Upper lobe of right lung (tissue), 1 donor: Measurements from ENCODE around the gene PRDM5. TPM values are rescaled to one million over a fixed set of nuclear protein-coding genes. Genes with fewer than 3 reads are reported as not detected.

Experiments used
- ATAC-seq: fragments of 200-7000 bp; cut with Tn5 transposase; one replicate; pipeline ENCODE4 v1.9.1; 2020; ENCODE audit warnings: mild to moderate bottlenecking, moderate library complexity
- DNase-seq: peaks from one replicate; pipeline ENCODE4 v3.0.0-alpha.2; 2020
- H3K27ac ChIP-seq: fragments of 200-600 bp; one replicate; pipeline ENCODE4 v1.8.0; 2022
- H3K27me3 ChIP-seq: fragments of 200-600 bp; one replicate; pipeline ENCODE4 v1.8.0; 2022; ENCODE audit warnings: mild to moderate bottlenecking
- H3K36me3 ChIP-seq: fragments of 200-600 bp; one replicate; pipeline ENCODE4 v1.8.0; 2022
- H3K4me1 ChIP-seq: fragments of 200-600 bp; one replicate; pipeline ENCODE4 v1.8.0; 2022
- H3K4me3 ChIP-seq: fragments of 200-600 bp; one replicate; pipeline ENCODE4 v1.8.0; 2022; ENCODE audit warnings: mild to moderate bottlenecking
- H3K9me3 ChIP-seq: fragments of 200-600 bp; one replicate; pipeline ENCODE4 v1.8.0; 2022
- CTCF ChIP-seq: fragments of 200-600 bp; IDR thresholded peaks from one replicate; pipeline ENCODE4 v1.8.0; 2022; ENCODE audit warnings: antibody characterized with exemption
- intact Hi-C: fragments of 100-400 bp; cut with DNase I; formaldehyde crosslinking; loops from one replicate; pipeline ENCODE4 v1.11.0; 2022
- total RNA-seq: library from RNA; stranded (reverse); fragmentation: NEBNext Ultra II Directional; extraction: Animal tissue kit (Norgen Biotek cat#: 25700); gene quantifications from one replicate; pipeline ENCODE4 v1.2.1, GENCODE V29; 2021
- donor health status: DM: no; HTN: yes; CAD: no; lungs with severe emphysema.

Gene PRDM5
- total RNA-seq, 1 donor from 2014 or later: 17.0 TPM

GRCh38 chr4:120838784-120839183, 83.7 kb downstream of the PRDM5 start:
- DNase-seq (no peak), ATAC-seq (no peak)
- Histone ChIP-seq H3K27ac (no peak overlapping the region), H3K36me3 (no peaks in the 10 kb centered on the region), H3K4me1 (peaks cover 5% of the 10 kb centered on the region), H3K9me3 (no peaks in the 10 kb centered on the region), H3K4me3 (no peak overlapping the region), H3K27me3 (no peaks in the 10 kb centered on the region)
- no peak for TF ChIP-seq CTCF
- intact Hi-C loops: no loop called here

- Histone ChIP-seq H3K4me3 (no peak overlapping the region), H3K27ac (no peak overlapping the region), H3K36me3 (no peaks in the 10 kb centered on the region), H3K27me3 (no peaks in the 10 kb centered on the region), H3K9me3 (no peaks in the 10 kb centered on the region), H3K4me1 (peaks cover 5% of the 10 kb centered on the region)
- intact Hi-C loops: no loop called here
- no peak for DNase-seq
- no peak for ATAC-seq
- TF ChIP-seq CTCF: no peak
Measured at GRCh38 chr4:120837656-120838055, 84.9 kb downstream of the PRDM5 start.

GRCh38 chr4:120835342-120835741, 87.2 kb downstream of the PRDM5 start:
- Histone ChIP-seq H3K4me3 (no peak overlapping the region), H3K27ac (no peak overlapping the region), H3K36me3 (no peaks in the 10 kb centered on the region), H3K9me3 (no peaks in the 10 kb centered on the region), H3K27me3 (no peaks in the 10 kb centered on the region), H3K4me1 (no peaks in the 10 kb centered on the region)
- ATAC-seq (no peak), DNase-seq (no peak)
- TF ChIP-seq CTCF: no peak
- intact Hi-C loops: no loop called here

DNA sequence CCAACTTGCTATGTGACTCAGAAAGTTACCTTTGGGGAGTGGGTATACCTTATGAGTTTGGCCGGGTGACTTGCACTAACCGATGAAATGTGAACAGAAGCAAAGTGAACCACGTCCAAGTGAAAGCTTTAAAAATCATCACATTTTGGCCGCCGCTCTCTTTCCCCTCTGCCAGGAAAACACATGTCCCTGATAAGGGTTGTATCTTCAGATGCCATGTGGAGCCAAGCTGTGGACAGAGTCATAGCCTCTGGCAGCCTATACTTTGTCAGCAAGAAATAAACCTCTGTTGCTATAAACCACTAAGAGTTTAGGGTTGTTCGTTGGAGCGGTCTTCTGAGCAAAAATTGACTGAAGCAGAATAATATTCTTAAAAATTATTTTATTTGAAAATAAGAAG, 92.3 kb downstream of the PRDM5 start:
- Histone ChIP-seq H3K27me3 (no peaks in the 10 kb centered on the region), H3K36me3 (no peaks in the 10 kb centered on the region), H3K27ac (no peak overlapping the region), H3K4me1 (no peaks in the 10 kb centered on the region), H3K4me3 (no peak overlapping the region), H3K9me3 (no peaks in the 10 kb centered on the region)
- DNase-seq (no peak), ATAC-seq (no peak)
- intact Hi-C loops: no loop called here
- no peak for TF ChIP-seq CTCF

GRCh38 chr4:120829113-120829831, 93.3 kb downstream of the PRDM5 start:
- intact Hi-C loops: no loop called here
- Histone ChIP-seq H3K9me3 (no peaks in the 10 kb centered on the region), H3K4me1 (no peaks in the 10 kb centered on the region), H3K4me3 (no peak overlapping the region), H3K27ac (no peak overlapping the region), H3K36me3 (no peaks in the 10 kb centered on the region), H3K27me3 (no peaks in the 10 kb centered on the region)
- TF ChIP-seq CTCF: no peak
- DNase-seq: no peak
- no peak for ATAC-seq

DNA sequence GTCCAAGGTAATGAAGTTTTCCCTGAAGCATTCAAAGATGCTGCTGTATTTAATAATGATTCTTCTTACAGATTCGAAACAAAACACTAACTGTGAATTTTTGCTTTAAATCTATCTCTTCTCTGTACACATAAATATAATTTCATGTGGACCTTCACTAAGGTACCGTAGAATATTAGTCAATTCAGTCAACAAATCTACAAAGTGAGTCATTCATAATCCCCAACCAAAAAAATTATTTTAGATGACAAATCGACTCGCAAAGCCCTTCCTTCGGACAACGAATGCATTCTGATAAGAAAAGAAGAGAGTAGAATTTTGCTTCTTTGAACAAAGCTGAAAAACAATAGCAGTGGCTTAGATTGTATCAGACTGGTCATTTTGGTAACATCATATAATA, 95.7 kb downstream of the PRDM5 start:
- ATAC-seq (no peak), DNase-seq (no peak)
- intact Hi-C loops: no loop called here
- no peak for TF ChIP-seq CTCF
- Histone ChIP-seq H3K9me3 (no peaks in the 10 kb centered on the region), H3K4me3 (no peak overlapping the region), H3K4me1 (no peaks in the 10 kb centered on the region), H3K36me3 (no peaks in the 10 kb centered on the region), H3K27me3 (no peaks in the 10 kb centered on the region), H3K27ac (no peak overlapping the region)
